Measurements from ENCODE around the gene C12orf56. TPM values are rescaled to one million over a fixed set of nuclear protein-coding genes. Genes with fewer than 3 reads are reported as not detected.

C12orf56 gene
- total RNA-seq, 1 experiment from 2014 or later: 8.1 TPM

GRCh38 chr12:64253356-64253755 is 137.2 kb downstream of the C12orf56 start:
- BruUV-seq (replicated peaks): no TSS peak
- H3K4me3 ChIP-seq (ENCODE audit: low read length): no peak overlapping the region
- H3K4me2 ChIP-seq (ENCODE audit: low read length): no peak overlapping the region
- DNase-seq (no peak), ATAC-seq (no peak)
- H3K9ac ChIP-seq (ENCODE audit: low read length): no peak overlapping the region
- H3F3A ChIP-seq (ENCODE audit: low read length, unreplicated experiment): no peaks in the 10 kb centered on the region
- H3K79me2 ChIP-seq (ENCODE audit: low read length): no peaks in the 10 kb centered on the region
- TF ChIP-seq CTCF (conservative IDR thresholded peaks at IDR 0.05; ENCODE audit: low read depth, low read length): no peak
- TF ChIP-seq EZH2 (IDR thresholded peaks at IDR 0.05; ENCODE audit: low read length, unreplicated experiment): no peak
- no peak for TF ChIP-seq EZH2phosphoT487 (IDR thresholded peaks at IDR 0.05; ENCODE audit: borderline replicate concordance, low read length)
- H2AFZ ChIP-seq (ENCODE audit: low read length): no peak overlapping the region
- H3K36me3 ChIP-seq (ENCODE audit: low read depth, low read length): no peaks in the 10 kb centered on the region
- ChIA-PET POLR2A (ENCODE audit: unreplicated experiment) (no interaction called here), CTCF (no interaction called here)
- H3K27ac ChIP-seq (ENCODE audit: low read length): no peak overlapping the region
- intact Hi-C loops (cut with micrococcal nuclease): loop anchor here (10.0 kb wide), 1 partner anchor 279 kb away; no protein-coding TSS in a partner anchor
- no peaks in the 10 kb centered on the region for H3K9me2 ChIP-seq (replicated peaks; ENCODE audit: low read length)
- H3K9me3 ChIP-seq (ENCODE audit: low read length): no peaks in the 10 kb centered on the region
- no peaks in the 10 kb centered on the region for H3K27me3 ChIP-seq (ENCODE audit: low read length)
- no peaks in the 10 kb centered on the region for H4K20me1 ChIP-seq (ENCODE audit: low read length)
- H3K4me1 ChIP-seq (ENCODE audit: insufficient read depth, low read length): no peaks in the 10 kb centered on the region

GRCh38 chr12:64252681-64253080 is 137.9 kb downstream of the C12orf56 start:
- BruUV-seq (replicated peaks): no TSS peak
- intact Hi-C loops (cut with micrococcal nuclease): loop anchor here (10.0 kb wide), 1 partner anchor 278 kb away; no protein-coding TSS in a partner anchor
- no peaks in the 10 kb centered on the region for H3K4me1 ChIP-seq (ENCODE audit: insufficient read depth, low read length)
- ATAC-seq: no peak
- no peaks in the 10 kb centered on the region for H3F3A ChIP-seq (ENCODE audit: low read length, unreplicated experiment)
- H3K9me2 ChIP-seq (replicated peaks; ENCODE audit: low read length): no peaks in the 10 kb centered on the region
- H4K20me1 ChIP-seq (ENCODE audit: low read length): no peaks in the 10 kb centered on the region
- H2AFZ ChIP-seq (ENCODE audit: low read length): no peak overlapping the region
- CTCF ChIA-PET: no interaction called here
- H3K27ac ChIP-seq (ENCODE audit: low read length): no peak overlapping the region
- H3K9me3 ChIP-seq (ENCODE audit: low read length): no peaks in the 10 kb centered on the region
- POLR2A ChIA-PET (ENCODE audit: unreplicated experiment): no interaction called here
- no peak overlapping the region for H3K4me2 ChIP-seq (ENCODE audit: low read length)
- no peak overlapping the region for H3K9ac ChIP-seq (ENCODE audit: low read length)
- no peaks in the 10 kb centered on the region for H3K27me3 ChIP-seq (ENCODE audit: low read length)
- TF ChIP-seq EZH2 (IDR thresholded peaks at IDR 0.05; ENCODE audit: low read length, unreplicated experiment) (no peak), EZH2phosphoT487 (IDR thresholded peaks at IDR 0.05; ENCODE audit: borderline replicate concordance, low read length) (no peak), CTCF (conservative IDR thresholded peaks at IDR 0.05; ENCODE audit: low read depth, low read length) (no peak)
- DNase-seq: no peak
- H3K36me3 ChIP-seq (ENCODE audit: low read depth, low read length): no peaks in the 10 kb centered on the region
- H3K4me3 ChIP-seq (ENCODE audit: low read length): no peak overlapping the region
- H3K79me2 ChIP-seq (ENCODE audit: low read length): no peaks in the 10 kb centered on the region

- H3F3A ChIP-seq (ENCODE audit: low read length, unreplicated experiment): no peaks in the 10 kb centered on the region
- no peak overlapping the region for H3K4me3 ChIP-seq (ENCODE audit: low read length)
- no peak overlapping the region for H3K9ac ChIP-seq (ENCODE audit: low read length)
- DNase-seq: no peak
- no peaks in the 10 kb centered on the region for H3K27me3 ChIP-seq (ENCODE audit: low read length)
- no peak overlapping the region for H3K4me2 ChIP-seq (ENCODE audit: low read length)
- H3K9me2 ChIP-seq (replicated peaks; ENCODE audit: low read length): no peaks in the 10 kb centered on the region
- TF ChIP-seq CTCF (conservative IDR thresholded peaks at IDR 0.05; ENCODE audit: low read depth, low read length): no peak
- no peak for TF ChIP-seq EZH2 (IDR thresholded peaks at IDR 0.05; ENCODE audit: low read length, unreplicated experiment)
- no peaks in the 10 kb centered on the region for H4K20me1 ChIP-seq (ENCODE audit: low read length)
- H3K9me3 ChIP-seq (ENCODE audit: low read length): no peaks in the 10 kb centered on the region
- H3K27ac ChIP-seq (ENCODE audit: low read length): no peak overlapping the region
- H3K4me1 ChIP-seq (ENCODE audit: insufficient read depth, low read length): no peaks in the 10 kb centered on the region
- H3K36me3 ChIP-seq (ENCODE audit: low read depth, low read length): no peaks in the 10 kb centered on the region
- ChIA-PET CTCF (no interaction called here), POLR2A (ENCODE audit: unreplicated experiment) (interaction anchor here (0.6 kb wide), 2 partner anchors 120 to 197 kb away, joined by 6 to 14 read pairs; no protein-coding TSS in a partner anchor)
- no peak overlapping the region for H2AFZ ChIP-seq (ENCODE audit: low read length)
- no TSS peak for BruUV-seq (replicated peaks)
- intact Hi-C loops (cut with micrococcal nuclease): no loop called here
- ATAC-seq: no peak
- no peaks in the 10 kb centered on the region for H3K79me2 ChIP-seq (ENCODE audit: low read length)
These were observed 146.7 kb downstream of the C12orf56 start for GRCh38 chr12:64243809-64244208.

All from PC-3 (cell line).